Urothelium cell line (cell line): ENCODE results near the gene PREX1.

Experiments used
- DNase-seq: peaks from one replicate; pipeline ENCODE4 v3.0.0; 2011; ENCODE audit warnings: low spot score, mixed read lengths
- FAIRE-seq: peaks from 2 replicates; lab custom pipeline; 2011; peaks lifted over from hg19 to GRCh38; lab: Jason Lieb, UNC

The PREX1 gene

DNA sequence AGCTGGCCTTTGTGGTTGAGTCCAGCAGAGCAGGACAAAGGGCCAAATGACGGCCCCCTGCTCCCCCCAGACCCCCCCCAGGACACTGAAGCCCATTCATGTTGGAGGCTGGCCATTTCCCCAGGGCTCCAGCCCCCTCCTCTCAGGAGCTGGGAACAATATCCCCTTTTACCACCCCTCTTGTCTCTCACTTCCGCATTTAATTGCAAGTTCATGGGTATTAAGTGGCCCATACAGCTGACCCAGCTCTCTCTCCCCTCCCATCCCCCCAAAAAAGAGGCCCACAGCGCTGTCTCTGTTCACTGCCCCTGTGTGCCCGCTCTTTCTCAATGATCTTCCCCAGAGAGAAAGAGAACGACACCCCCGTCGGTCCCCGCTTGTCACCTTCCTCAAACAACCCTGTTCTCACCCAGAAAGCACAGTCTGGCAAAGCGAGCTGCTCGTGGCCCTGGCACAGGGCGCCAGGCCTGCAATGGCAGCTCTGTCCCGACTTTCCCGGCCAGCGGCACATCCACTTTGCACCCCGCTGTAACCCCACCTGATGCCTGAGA lies 30.4 kb downstream of the PREX1 start:
- DNase-seq (no peak), FAIRE-seq (no peak)

DNA sequence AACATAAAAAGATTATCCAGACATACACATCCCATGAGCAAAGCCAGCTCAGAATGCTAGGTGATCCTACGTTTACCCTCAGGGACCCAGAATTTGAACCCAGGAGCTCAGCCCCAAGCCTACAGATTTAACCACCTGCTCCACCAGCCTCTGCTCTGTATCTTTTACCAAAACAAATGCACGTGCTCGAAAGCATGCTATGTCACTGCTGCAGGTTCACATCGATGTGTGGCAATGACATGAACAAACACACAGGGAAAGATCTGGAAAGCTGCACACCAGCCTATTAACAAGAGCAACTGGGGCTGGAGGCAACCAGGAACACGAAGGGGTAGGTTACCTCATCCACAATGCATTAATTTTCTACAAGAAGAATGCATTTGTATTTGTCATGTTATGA lies 32.1 kb downstream of the PREX1 start:
- DNase-seq (no peak), FAIRE-seq (peak; percentile 35)

DNA sequence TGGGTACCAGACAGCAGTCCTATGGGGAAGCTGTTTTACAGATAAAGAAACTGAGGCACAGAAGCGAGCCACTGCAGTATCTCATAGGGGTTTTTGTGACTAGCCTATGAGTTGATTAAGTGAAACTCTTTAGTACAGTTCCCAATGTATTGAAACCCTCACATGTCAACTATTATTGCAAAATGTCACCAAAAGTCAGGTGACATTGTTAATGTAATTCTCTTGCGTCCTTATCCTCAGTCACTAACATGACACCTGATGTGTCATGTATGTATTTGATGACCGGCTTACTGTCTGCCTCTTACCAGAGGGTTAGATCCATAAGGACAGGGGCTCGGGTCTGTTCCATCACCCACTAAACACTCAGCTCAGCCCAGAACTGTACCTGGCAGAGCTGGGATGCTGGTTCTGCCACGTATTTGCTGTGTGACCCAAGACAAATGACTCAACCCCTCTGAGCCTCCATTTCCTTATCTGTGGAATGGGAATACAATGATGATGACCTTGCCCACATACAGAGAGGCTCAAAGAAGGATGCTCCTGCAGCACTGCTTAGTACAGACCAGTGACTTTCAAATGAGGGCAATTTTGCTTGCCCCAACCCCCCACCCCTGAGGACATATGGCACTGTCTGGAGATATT lies 32.9 kb downstream of the PREX1 start:
- DNase-seq (no peak), FAIRE-seq (no peak)

DNA sequence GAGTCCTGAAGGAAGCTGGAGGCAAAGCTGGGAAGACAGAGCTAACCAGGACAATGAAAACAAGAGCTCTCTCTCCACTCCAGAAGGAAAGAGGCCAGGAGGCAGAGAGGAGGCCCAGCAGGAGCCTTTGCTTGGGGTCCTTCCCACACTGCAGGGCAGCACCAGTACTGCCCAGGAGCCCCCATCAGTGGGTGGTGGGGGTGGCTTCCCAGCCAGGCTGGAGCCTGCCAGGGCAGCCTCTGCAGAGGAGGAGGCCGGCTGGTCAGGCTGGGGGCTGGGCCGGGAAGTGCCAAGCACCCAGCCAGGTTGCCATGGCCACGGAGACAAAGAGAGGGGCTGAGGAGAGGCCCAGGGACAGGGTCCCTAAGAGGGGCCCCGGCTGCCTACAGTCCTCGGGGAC lies 33.4 kb downstream of the PREX1 start:
- FAIRE-seq (no peak), DNase-seq (no peak)

DNA sequence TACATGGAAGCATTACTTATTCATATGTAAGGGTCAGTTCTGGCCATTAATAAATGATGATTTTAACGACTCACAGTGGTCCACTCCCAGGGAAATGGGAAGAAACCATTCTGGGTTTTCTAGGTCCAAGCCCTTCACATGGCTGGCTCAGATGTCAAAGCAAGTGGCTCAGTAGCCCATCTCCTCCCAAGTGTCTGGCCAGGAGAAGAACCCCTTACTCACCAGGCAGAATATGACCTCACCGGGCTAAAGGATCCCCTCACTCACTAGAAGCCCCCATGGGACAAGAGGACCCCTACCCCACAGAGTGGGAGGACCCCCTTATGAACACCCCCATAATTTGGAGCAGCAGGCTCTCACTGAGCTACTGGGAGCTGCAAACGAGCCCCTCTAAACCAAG lies 34.0 kb downstream of the PREX1 start:
- FAIRE-seq = no peak
- no peak for DNase-seq

DNA sequence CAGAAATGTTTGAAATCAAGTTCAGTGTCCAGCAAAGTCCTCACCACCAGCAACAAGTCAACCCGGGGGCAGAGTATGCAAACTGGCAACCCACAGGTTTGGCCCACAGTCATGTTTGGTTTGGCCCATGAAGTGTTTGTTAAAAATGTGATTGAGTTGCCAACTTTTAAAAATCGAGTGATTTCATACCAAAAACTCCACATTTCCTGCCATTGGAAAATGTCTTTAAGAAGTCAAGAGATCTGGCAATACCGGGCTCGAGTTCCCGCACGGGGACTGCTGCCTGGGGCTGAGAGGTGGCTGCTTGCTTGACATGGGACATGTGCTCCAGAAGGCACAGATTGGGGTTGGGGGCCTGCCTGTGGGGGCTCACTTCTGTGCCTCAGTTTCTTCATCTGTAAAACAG lies 36.1 kb downstream of the PREX1 start:
- DNase-seq (no peak), FAIRE-seq (no peak)

DNA sequence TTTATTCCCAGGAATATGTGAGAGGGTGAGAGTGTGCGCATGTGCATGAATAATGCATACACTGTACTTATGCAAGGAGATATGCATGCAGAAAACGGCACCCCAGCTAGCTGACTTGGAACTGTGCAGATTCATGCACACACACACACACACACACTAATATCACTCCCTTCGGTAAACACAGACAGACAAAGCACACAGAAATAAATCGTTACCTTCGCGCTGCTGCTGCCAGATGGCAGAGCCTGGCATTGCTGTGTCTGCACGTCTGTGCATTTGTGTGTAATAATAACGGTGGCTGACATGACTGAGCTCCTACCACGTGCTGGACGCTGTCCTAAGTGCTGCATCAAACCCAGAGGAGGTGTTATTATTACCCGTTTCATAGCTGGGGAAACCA lies 36.8 kb downstream of the PREX1 start:
- no peak for DNase-seq
- FAIRE-seq = peak; percentile 73

DNA sequence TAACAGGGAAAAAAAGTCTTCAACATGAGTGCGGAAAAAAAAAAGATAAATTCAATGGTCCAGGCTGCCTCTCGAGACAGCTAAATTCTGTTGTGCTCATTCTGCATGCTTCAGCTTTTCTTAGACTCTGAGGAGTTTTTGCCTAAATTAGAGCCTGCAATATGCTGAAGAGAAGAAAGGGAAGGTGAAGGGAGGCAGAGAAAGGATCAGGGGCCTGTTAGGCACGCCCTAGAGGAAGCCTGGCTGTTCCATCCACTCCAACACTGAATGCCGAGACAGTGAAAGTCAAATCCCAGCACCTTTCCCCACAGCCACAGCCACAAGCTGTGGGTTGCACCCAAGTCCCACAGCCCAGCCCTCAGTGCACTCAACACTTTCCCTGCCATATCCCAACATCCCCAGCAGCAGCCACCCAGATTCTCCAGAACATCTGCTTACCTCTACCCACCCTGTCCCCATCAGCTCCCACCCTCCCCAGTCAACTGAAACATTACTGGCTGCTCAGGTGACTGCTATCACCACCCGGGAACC lies 37.3 kb downstream of the PREX1 start:
- no peak for DNase-seq

DNA sequence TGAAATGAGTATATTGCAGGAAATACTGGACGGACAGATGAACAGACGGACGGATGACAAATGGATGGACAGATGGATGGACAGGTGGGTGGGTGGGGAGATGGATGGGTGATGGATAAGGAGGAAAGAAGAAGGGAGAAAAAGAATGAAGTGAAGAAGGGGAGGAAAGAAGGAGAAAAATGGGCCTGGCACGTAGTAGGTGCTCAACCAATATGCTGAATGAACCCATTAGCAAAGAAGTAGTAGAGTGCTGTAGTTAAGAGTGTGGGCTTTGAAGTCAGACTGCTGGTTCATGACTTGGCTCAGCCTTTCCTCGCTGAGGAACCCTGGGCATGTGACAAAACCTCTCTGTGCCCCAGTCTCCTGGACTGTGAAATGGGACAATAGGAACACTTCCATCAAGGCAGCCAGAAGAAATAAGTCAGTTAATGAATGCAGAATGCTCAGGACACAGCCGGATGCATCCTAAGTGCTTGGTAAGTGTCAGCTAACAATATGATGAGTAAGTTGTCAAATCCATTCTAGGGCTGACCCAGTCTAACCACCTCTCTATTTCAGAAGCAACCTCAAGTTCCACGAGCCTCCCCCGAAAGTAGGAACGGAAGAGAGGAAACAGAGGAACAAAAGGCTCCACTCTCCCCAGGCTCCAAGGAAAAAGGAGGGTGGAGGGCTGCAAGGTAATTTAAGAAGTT lies 37.9 kb downstream of the PREX1 start:
- DNase-seq (no peak), FAIRE-seq (no peak)

More for the DNA sequence above, 37.3 kb downstream of the PREX1 start:
- no peak for FAIRE-seq

DNA sequence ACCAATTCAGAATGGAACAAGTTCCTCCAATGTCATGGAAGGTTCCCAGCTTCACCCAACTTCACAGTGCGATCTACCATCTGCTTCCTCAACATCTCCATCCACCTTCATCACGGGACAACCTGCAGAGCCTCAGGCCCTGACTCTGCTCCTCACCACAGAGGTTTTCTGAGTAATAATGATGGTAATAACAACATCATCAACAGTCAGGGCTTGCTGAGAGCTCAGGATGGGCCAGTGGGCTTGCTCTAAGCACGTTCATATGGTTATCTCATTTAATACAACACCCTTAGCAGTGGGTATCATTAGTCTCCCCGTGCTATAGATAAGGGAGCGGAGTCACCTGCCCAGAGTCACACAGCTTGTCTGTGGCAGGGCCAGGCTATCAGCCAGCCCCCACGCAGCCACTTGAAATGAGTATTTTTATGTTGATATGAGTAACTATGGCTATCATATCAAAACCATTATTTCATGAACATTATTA lies 38.6 kb downstream of the PREX1 start:
- FAIRE-seq = no peak
- DNase-seq = no peak

DNA sequence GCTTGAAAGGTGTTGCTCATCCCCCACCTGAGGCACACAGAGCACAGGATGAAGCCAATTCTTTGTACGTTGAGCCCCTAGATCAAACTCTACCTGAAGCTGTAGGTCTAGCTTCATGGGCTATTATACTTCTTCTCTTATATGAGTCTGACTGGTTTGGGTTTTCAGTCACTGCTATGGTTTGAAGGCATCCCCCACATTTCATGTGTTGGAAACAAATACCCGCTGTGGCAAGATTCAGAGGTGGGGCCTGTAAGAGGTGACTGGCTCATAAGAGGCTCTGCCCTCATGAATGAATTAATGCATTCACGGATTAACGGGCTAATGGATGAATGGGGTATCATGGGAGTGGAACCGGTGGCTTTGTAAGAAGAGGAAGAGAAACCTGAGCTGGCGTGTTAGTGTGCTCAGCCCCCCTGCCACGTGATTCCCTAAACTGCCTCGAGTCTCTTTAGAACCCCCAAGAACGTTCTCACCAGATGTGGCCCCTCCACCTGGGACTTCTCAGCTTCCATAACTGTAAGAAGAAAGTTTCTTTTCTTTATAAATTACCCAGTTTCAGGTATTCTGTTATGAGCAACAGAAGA lies 39.2 kb downstream of the PREX1 start:
- no peak for FAIRE-seq
- DNase-seq = no peak

DNA sequence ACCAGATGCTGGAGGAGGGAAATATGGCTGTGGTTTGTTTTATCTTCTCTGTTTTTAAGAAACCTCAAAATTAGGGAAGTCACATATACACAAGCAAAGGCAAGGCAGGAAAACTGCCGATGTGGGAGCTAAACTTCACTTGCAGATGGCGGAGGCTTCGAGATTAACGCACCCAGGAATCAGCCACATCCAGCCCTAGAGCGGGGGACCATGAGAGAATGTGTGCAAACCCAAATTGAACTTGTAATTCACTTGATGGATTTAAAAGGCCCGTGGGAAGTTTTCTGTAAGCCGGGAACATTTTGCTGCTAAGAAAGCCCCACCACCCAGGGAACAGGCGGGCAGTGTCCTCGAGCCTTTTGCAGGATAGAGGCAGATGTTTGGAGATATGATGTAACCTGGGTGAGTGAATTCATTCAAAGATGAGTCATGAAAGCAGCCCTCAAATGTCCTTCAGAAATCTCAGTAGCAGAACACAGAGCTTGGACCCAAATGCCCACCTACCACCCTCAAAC lies 39.9 kb downstream of the PREX1 start:
- FAIRE-seq = peak; percentile 55
- DNase-seq = peak; percentile 92

DNA sequence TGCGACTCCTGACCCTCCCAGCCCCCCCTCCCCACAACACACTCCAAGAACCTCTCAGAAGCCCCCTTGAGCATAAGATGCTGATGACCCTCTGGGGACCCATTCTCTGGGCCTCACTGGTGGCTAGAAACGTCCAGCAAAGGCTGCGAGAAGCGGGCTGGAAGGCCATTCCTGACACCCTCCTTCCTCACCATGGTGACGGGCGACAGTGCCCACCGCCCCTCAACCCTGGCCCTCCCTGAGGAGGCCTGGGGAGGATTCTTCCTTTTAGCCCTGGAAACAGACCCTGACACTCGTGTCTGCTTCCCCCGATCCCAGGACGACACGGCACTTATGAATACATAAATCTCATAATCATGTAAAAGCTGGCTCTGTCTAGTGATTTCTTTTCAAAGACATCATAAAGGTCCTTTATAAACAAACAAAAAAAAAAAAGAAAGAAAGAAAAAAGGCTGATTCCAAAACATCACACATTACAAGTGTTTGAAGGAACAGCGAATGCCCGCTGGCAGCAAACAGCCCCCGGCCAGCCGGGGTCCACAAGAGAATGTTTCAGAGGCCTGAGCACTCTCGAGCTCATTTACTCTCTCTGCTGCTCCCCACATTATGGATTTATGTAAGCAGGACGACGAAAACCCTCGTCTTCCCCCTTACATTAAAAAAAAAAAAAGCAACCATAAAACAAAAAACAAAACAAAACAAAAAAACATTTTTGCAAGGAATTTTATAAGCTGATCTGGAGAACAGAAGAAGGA lies 40.7 kb downstream of the PREX1 start:
- FAIRE-seq = no peak
- no peak for DNase-seq

DNA sequence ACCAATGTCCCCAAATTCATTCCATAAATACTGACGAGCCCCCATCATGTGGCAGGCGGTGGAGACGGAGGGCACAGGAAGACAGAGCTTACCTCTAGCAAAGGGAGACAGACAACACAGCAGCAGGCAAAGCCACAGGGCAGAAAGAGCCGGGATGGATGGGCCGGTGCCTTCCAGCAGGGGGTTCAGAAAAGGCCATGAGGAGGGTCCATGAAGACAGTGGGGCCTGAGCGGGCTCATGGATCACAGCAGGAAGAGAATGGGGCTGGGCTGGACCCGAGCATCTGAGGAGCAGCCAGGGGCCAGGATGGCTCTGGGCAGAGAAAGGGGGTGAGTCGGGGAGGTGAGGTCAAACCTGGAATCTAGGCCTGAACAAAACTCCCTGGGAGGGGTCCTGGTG lies 42.0 kb downstream of the PREX1 start:
- DNase-seq (no peak), FAIRE-seq (no peak)

DNA sequence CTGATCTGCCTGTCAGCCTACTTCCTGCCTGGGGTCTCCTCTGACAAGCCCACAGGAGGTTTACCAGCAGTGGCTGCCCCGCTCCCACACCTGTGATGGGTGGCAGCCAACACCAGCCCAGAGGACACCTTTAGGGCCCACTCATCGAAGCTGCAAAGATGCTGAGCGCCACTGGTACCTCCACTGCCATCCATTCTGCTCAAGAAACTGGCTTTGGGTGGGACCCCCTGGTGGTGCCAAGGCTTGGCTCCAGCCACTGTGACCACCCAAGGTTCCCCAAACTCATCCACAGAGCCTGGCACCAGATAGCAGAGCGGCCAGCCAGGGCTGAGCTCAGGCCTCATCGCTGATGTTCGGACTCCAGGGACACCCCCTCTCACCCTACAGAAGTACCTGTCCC lies 42.5 kb downstream of the PREX1 start:
- FAIRE-seq (no peak), DNase-seq (no peak)

DNA sequence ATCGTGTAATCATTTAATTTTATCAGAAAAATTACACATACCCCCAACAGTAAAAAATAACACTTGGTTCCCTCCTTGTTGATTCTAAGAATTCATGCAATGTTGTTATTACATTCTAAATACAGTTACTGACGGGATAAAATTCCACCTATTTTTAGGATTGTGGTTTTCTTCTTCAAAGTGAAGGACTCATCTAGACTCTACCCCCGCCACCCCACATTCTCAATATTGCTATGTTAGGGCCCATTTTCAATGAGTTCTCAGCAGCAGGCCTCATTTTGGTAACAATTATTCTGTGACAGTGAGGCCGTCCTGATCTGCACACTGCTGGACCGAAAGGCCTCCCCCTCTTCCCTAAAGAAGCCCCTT lies 43.5 kb downstream of the PREX1 start:
- FAIRE-seq (no peak), DNase-seq (no peak)

DNA sequence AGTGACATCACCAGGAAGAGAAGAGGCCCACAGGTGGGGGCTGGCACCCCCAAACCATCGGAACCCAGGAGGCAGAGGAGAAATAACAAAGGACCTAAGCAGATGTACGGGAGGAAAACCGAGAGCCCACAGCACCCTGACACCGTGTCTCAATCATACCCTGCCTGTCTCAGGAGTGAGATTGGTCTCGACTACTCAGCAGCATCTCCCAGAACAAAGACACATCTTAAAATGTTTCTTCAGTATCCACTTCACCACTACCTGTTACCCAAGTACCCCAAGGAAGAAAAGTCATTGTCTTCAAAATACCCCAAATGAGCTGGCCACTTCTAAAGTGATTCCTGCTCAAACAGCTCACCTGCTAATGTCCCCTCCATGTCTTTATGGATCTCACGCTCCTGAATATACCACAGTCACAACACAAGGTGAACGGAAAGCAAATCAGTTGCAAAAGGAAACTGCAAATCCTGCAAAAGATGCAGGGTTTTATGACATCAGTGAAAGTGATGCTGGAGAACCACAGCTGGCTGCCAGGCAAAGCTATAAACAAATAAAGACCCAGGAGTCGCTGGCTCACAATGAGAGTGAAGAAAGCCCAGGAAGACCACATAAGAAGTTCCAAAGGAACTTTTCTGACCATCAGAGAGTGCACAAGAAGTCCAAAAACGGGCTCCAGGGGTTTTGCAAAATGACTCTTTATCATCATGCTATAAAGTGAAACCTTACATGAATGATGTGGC lies 44.1 kb downstream of the PREX1 start:
- FAIRE-seq = no peak
- no peak for DNase-seq

DNA sequence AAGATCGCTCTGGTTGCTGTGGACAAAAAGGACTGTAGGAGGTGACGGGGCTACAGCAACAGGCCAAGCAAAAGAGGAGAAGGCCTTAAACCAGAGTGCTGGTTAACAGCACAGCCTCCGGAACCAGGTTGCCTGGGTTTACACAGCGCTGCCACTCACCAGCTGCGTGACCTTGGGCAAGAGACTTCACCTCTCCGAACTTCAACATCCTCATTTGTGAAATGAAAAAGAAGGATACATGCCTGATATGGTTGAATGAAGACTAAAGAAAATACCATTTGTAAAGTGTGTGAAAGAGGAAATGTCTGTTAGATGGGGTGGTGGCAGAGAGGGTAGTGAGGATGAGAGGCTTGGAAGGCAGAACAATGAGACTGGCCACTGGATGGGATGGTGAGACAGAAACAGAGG lies 44.9 kb downstream of the PREX1 start:
- FAIRE-seq (no peak), DNase-seq (no peak)

DNA sequence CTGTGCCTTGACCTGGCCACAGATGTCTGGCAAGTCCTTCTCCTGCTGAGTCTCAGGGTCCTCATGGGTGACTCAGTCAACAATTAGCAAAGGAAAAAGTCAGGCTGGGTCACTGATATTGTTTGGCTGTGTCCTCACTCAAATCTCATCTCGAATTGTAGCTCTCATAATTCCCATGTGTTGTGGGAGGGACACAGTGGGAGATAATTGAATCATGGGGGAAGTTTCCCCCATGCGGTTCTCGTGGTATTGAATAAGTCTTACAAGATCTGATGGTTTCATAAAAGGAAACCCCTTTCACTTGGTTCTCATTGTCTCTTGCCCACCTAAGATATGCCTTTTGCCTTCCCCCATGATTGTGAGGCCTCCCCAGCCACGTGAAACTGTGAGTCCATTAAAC lies 45.7 kb downstream of the PREX1 start:
- no peak for FAIRE-seq
- DNase-seq = no peak

DNA sequence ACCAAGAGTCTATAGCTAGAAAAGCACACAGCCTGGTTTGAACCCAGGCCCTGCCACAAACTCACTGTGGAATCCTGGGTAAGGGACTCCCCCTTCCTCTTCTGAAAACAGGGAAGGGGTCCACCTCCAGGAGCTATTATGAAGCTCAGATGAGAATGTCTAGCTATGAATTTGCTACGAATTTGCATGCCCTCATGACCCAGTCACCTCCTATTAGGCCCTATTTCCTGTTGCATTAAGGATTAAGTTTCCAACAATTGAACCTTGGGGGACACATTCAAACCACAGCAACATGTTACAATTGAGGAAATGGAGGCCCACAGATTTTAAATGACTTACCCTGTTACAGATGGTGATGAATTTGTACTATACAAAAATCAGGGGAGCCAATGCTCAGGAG lies 46.2 kb downstream of the PREX1 start:
- FAIRE-seq (no peak), DNase-seq (no peak)
